ENCODE measurements around the gene SULT1B1.

The SULT1B1 gene

DNA sequence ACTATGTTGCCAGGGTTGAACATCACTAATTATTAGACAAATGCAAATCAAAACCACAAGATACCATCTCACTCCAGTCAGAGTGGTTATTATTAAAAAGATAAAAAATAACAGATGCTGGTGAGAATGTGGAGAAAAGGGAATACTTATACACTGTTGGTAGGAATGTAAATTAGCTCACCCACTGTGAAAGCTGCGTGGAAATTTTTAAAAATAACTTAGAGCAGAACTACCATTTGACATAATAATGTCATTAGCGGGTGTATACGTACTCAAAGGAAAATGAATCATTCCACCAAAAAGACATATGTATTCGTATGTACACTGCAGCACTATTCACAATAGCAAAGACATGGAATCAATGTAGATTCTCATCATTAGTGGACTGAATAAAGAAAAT, 58.7 kb downstream of the SULT1B1 start:
- DNase-seq (ENCODE audit: low read depth), result no peak
- no peak overlapping the region for H3K4me3 ChIP-seq (ENCODE audit: low read depth, low read length)
- no peak for TF ChIP-seq CTCF (IDR thresholded peaks at IDR 0.05; ENCODE audit: low read depth, low read length, missing control alignments)
- in situ Hi-C loops (cut with HindIII; ENCODE audit: low sequenced_read_pairs), result no loop called here

DNA sequence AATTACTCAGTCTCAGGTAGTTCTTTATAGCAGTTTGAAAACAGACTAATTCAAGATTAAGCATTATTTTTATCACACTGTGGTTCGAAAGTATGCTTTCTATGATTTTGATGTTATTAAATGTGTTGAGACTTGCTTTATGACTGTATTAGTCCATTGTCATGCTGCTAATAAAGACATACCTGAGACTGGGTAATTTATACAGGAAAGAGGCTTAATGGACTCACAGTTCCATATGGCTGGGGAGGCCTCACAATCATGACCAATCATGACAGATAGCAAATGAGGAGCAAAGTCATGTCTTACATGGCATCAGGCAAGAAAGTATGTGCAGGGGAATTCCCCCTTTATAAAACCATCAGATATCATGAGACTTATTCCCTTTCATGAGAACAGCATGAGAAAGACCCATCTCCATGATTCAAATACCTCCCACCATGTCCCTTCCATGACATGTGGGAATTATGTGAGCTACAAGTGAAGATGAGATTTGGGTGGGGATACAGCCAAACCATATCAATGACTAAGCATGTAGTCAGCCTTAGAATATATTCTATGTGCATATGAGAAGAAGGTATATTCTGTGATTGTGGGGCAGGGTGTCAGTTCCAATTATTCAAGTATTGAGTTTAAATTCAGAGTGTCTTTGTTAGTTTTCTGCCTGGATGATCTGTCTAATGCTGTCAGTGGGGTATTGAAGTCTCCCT, 62.7 kb downstream of the SULT1B1 start:
- no peak overlapping the region for H3K4me3 ChIP-seq (ENCODE audit: low read depth, low read length)
- no peak for TF ChIP-seq CTCF (IDR thresholded peaks at IDR 0.05; ENCODE audit: low read depth, low read length, missing control alignments)
- no peak for DNase-seq (ENCODE audit: low read depth)
- in situ Hi-C loops (cut with HindIII; ENCODE audit: low sequenced_read_pairs), result no loop called here

DNA sequence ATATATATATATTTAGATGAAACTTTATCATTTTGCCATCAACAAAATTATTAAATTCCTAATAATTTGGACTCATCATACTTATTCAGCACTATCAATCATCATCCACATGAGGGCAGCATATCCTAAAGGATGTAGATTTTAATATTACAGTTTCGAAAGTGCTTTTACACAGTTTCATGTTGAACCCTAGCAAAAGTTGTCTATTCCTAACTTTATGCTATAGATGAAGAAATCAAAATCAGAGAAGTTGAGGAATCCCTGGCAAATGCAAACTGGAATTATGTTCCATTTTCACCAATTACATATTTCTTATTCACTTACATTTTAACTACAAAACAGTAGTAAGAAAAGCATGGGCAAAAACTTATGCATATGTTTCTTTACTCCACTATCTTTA, 70.8 kb downstream of the SULT1B1 start:
- H3K4me3 ChIP-seq (ENCODE audit: low read depth, low read length), result no peak overlapping the region
- in situ Hi-C loops (cut with HindIII; ENCODE audit: low sequenced_read_pairs), result no loop called here
- TF ChIP-seq CTCF (IDR thresholded peaks at IDR 0.05; ENCODE audit: low read depth, low read length, missing control alignments), result peak; percentile 18
- peak; percentile 3 for DNase-seq (ENCODE audit: low read depth)

- no peak for DNase-seq (ENCODE audit: low read depth)
- in situ Hi-C loops (cut with HindIII; ENCODE audit: low sequenced_read_pairs), result no loop called here
These were observed 75.6 kb downstream of the SULT1B1 start for GRCh38 chr4:69684804-69685203.

More at GRCh38 chr4:69684804-69685203, 75.6 kb downstream of the SULT1B1 start:
- H3K4me3 ChIP-seq (ENCODE audit: low read depth, low read length), result no peak overlapping the region
- TF ChIP-seq CTCF (IDR thresholded peaks at IDR 0.05; ENCODE audit: low read depth, low read length, missing control alignments), result no peak

Data from astrocyte of the cerebellum (primary cell).